HG03280 (cell line): ENCODE measurements around the gene FGF5.
A peak's percentile ranks its signal among the peaks of the same experiment; 100 is the strongest.
"Not testable (repeated sequence)": the region's sequence is repeated elsewhere in the genome, so short reads cannot be mapped to it uniquely, and the experiment has no call there.

ENCODE experiments used
- ATAC-seq: cut with Tn5 transposase; IDR thresholded peaks from one replicate; pipeline ENCODE4 v1.9.1; 2021; ENCODE audit warnings: mild to moderate bottlenecking, moderate library complexity; ENCODE audit not compliant: unreplicated experiment

FGF5 gene

GRCh38 chr4:80266253-80266901 lies at the start of gene FGF5:
Gene FGF5, plus strand, starts transcription at chr4:80266664. Its CDS starts 161 bp downstream, at chr4:80266825.
- no peak for ATAC-seq

GRCh38 chr4:80219301-80220025 lies 47.0 kb upstream of the FGF5 start:
- no peak for ATAC-seq

DNA sequence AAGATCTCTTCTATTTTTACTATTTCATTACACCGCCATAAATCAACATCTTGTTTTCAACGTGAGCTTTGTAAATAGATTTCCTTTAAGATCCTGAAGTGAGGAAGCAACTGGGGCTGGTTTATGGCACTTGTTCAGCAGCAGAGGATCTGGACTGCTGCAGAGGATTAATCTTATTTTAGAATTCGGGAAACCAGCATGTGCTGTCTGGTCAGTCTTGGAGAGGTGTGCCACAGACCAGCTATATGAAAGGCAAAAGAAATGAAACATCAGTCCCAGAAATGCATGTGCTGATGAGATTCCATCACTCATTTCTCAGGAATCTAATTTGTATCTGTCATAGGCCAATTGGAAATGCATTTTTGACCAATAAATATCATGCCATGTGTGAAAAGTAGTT lies 45.8 kb upstream of the FGF5 start:
- ATAC-seq, result no peak

DNA sequence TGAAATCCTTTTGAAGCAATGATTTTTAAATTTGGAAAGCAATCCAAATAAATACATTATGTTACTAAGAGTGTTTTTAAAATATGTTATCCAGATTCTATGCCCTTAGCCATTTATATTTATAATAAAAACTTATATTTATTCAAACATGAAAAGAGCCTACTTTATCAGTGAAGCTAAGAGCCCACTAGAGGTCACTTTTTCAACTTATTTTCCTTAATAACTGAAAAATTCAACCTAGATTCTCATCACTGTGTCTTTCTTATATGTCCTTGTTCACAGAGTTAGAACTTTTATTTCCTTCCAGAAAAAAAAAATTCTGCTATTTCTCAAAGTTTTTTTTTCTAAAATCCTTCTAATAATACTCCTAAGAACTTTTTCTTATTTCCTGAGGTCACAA lies 45.3 kb upstream of the FGF5 start:
- ATAC-seq, result no peak

- no peak for ATAC-seq
Measured at GRCh38 chr4:80225595-80225994, 40.9 kb upstream of the FGF5 start.

DNA sequence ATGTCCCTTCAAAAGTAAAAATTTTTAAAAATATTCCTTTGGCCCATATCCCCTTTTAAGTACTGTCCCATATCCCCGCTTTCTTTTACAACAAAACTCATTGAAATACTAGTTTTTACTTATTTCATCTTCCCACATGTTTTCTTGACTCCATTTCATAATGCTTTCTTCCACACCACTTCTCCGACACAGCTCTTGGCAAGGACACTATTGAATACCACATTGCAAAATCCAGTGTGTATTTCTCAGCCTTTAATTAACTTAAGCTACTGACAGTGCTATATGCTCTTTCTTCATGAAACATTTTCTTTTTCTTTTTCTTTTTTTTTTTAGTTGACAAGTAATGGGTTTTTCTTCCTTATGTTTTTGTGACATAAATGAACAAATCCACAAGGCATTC lies 40.4 kb upstream of the FGF5 start:
- ATAC-seq, result no peak

GRCh38 chr4:80228460-80228859 lies 38.0 kb upstream of the FGF5 start:
- ATAC-seq, result peak; percentile 63

GRCh38 chr4:80229128-80229527 lies 37.3 kb upstream of the FGF5 start:
- ATAC-seq, result no peak

GRCh38 chr4:80229590-80229989 lies 36.9 kb upstream of the FGF5 start:
- peak; percentile 86 for ATAC-seq

GRCh38 chr4:80231180-80231579 lies 35.3 kb upstream of the FGF5 start:
- ATAC-seq, result no peak

- no peak for ATAC-seq
Measured at GRCh38 chr4:80232707-80233370, 33.6 kb upstream of the FGF5 start.

GRCh38 chr4:80233390-80233789 lies 33.1 kb upstream of the FGF5 start:
- ATAC-seq, result no peak

- no peak for ATAC-seq
Measured at GRCh38 chr4:80235451-80235850, 31.0 kb upstream of the FGF5 start.

DNA sequence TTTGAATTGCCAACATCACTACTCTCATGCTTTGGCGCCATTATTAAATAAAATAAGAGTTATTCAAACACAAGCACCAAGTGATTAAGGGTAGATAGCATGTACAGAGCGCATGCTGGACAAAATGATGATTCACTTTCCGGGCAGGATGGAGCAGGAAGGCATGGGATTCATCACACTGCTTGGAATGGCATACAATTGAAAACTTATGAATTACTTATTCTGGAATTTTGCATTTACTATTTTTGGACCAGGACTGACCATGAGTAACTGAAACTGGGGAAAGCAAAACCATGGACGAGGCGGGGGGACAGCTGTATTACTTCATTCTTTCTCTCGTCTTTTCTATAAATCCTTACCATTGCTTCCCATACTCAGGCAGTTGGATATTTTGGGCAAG lies 28.5 kb upstream of the FGF5 start:
- ATAC-seq, result no peak

DNA sequence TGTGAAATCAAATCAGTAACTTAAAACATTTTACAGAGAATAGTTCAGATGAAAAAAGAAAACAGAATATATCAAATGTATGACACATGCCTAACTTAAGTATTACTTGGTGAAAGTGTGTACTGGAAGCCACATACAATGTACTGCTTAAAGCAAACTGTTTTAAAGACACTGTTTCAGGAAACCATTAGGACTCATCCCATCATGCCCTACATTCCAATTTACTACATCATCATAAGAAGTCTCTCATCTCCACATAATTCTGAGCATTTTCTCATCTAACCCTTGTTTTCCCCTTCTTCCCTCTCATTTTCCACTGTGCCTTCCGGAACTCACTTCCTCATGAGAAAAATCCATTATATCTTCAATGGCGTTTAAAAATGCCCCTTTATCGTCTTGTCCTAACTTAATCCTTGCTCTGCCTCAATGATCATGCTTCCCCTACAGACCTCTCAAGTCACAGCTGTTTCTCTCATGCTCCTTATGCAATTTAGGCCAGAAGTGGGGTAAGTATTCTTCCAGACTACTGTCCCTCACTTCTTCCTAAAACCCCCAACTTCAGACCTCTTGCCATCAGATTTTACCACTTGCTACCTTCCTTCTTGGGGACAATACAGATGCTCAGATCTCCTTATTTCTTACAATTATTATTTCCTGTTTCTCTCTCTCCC lies 26.8 kb upstream of the FGF5 start:
- no peak for ATAC-seq

GRCh38 chr4:80240976-80241375 lies 25.5 kb upstream of the FGF5 start:
- no peak for ATAC-seq

DNA sequence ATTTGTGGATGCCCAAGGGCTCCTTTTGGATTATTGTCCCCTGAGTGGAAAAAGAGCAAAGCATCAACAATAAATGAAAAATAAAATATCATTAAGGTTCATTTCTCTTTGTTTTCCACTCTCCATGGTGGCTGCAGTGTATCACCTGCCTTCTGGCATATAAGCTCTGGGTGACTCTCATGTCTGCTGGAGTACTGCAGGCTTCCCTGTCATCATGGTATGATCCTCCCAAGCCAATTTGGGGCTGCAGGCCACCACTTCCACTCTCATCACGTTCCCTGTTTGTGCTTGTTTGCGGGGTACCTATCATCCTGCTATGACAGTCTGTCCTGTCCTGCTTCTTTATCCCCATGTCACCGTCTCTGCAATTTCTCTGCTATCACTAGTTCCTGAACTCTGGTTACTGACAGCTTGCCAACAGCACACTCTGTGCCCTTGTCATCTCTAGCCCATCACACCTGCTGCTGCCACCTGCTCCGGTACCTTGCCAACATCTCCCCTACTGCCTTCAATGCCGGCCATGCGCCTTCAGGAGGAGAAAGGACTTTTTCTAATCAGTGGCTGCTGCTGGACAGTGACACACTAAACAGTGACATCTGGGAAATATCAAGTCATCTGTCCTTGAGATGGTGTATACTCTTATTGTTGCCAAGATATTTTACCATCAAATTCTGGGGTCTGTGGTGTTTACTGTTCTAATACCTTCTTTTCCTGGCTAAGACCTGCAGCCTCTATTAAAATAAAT lies 23.0 kb upstream of the FGF5 start:
- ATAC-seq, result no peak

GRCh38 chr4:80247484-80247883 lies 19.0 kb upstream of the FGF5 start:
- ATAC-seq, result not testable (repeated sequence)

GRCh38 chr4:80249144-80249543 lies 17.3 kb upstream of the FGF5 start:
- ATAC-seq, result no peak

DNA sequence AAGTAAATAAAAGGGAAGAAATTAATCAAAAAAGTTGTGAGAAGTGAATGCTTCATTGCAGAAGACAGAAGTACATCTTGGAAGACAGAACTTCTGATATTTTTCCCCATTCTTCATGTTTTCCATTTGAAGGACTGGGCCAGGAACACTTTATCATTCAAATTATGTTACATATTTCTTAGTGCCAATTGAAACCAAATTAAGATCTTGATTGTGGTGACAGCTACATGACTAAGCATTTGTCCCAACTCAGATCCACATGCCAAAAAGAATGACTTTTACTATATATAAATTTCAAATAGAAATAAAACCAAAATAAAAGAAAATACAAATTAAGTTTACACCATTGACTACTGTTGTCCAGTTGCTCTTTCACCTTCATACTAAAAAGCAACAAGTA lies 14.0 kb upstream of the FGF5 start:
- no peak for ATAC-seq

- no peak for ATAC-seq
Measured at GRCh38 chr4:80252953-80253352, 13.5 kb upstream of the FGF5 start.
